ENCODE data around the gene PCOLCE2.

PCOLCE2 gene

GRCh38 chr3:142808103-142808917 is 80.6 kb downstream of the PCOLCE2 start:
- no peak for DNase-seq

- no peak for DNase-seq
Measured at GRCh38 chr3:142802891-142803290, 86.0 kb downstream of the PCOLCE2 start.

GRCh38 chr3:142801746-142802145 is 87.1 kb downstream of the PCOLCE2 start:
- DNase-seq, result no peak

- no peak for DNase-seq
Measured at GRCh38 chr3:142796823-142797222, 92.1 kb downstream of the PCOLCE2 start.

- DNase-seq, result no peak
Measured at GRCh38 chr3:142795332-142795731, 93.6 kb downstream of the PCOLCE2 start.

- no peak for DNase-seq
Measured at GRCh38 chr3:142794508-142794907, 94.4 kb downstream of the PCOLCE2 start.

GRCh38 chr3:142787719-142788118 is 101.2 kb downstream of the PCOLCE2 start:
- no peak for DNase-seq

GRCh38 chr3:142785996-142786395 is 102.9 kb downstream of the PCOLCE2 start:
- DNase-seq, result no peak

- DNase-seq, result no peak
Measured at GRCh38 chr3:142784228-142784627, 104.7 kb downstream of the PCOLCE2 start.

- no peak for DNase-seq
Measured at GRCh38 chr3:142782616-142783015, 106.3 kb downstream of the PCOLCE2 start.

- no peak for DNase-seq
Measured at GRCh38 chr3:142779591-142779990, 109.3 kb downstream of the PCOLCE2 start.

GRCh38 chr3:142778541-142778940 is 110.3 kb downstream of the PCOLCE2 start:
- no peak for DNase-seq

GRCh38 chr3:142777927-142778326 is 111.0 kb downstream of the PCOLCE2 start:
- DNase-seq, result no peak

GRCh38 chr3:142768338-142768737 is 120.5 kb downstream of the PCOLCE2 start:
- no peak for DNase-seq
